ENCODE data around the gene KANSL1.
"Not testable (repeated sequence)": the region's sequence is repeated elsewhere in the genome, so short reads cannot be mapped to it uniquely, and the experiment has no call there.

The KANSL1 gene

DNA sequence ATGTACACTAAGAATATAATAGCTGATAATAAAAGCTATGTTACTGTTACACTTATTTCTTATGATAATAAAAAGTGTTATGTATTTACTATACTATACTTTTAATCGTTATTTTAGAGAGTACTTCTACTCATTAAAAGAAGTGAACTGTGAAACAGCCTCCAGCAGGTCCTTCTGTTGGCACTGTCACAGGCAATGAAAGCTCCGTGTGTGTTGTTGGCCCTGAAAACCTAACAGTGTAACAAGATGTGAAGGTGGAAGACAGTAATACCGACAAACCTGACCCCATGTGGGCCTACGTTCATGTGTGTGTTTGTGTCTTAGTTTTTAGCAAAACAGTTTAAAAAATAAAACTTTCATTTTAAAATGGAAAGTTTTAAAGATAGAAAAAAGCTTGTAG is 102.4 kb downstream of the KANSL1 start:
- no peak overlapping the region for H3K9ac ChIP-seq (ENCODE audit: low read length in 2 of 2)
- H3K4me1 ChIP-seq (ENCODE audit: control insufficient read depth, insufficient read depth, low read length) = no peaks in the 10 kb centered on the region
- H3K36me3 ChIP-seq (ENCODE audit: control insufficient read depth in 2 of 2, insufficient read depth in 2 of 2, low read length in 2 of 2) = no peaks in the 10 kb centered on the region
- no peaks in the 10 kb centered on the region for H3K9me3 ChIP-seq (ENCODE audit: control insufficient read depth in 2 of 2, low read length in 2 of 2)
- H3K4me3 ChIP-seq (ENCODE audit: low read length in 2 of 2) = no peak overlapping the region
- no peak overlapping the region for H3K27ac ChIP-seq (ENCODE audit: low read length)
- no peaks in the 10 kb centered on the region for H3K27me3 ChIP-seq (ENCODE audit: control insufficient read depth in 1 of 2, insufficient read depth in 2 of 2, low read length in 2 of 2)

DNA sequence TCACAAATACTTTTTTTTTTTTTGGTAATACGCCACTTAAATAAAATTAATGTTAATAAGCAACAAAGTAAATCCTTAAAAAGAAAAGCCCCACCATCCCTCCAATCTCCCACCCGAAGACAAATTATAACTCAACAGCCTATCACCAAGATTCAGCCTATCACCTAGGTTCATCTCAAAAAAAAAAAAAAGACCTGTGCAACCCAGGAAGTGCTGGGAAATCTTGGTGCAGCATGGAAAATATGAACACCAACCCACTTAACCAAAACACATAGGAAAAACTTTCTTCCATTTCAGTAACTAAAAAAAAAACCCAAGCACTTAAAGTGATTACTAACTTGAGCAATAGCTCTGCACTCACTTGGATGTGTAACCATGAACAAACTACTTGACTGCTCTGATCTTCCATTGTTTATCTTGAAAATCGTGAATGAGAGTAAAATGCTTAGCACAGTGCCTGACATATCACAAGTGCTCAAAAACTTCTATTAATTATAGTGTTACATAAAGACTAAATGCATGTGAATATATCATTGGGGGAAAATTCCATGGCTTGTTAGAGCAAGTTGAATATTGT is 103.8 kb downstream of the KANSL1 start:
- Histone ChIP-seq H3K9me3 (ENCODE audit: control insufficient read depth in 2 of 2, low read length in 2 of 2) (no peaks in the 10 kb centered on the region), H3K27ac (ENCODE audit: low read length) (no peak overlapping the region), H3K4me1 (ENCODE audit: control insufficient read depth, insufficient read depth, low read length) (no peaks in the 10 kb centered on the region), H3K27me3 (ENCODE audit: control insufficient read depth in 1 of 2, insufficient read depth in 2 of 2, low read length in 2 of 2) (no peaks in the 10 kb centered on the region), H3K4me3 (ENCODE audit: low read length in 2 of 2) (no peak overlapping the region), H3K36me3 (ENCODE audit: control insufficient read depth in 2 of 2, insufficient read depth in 2 of 2, low read length in 2 of 2) (no peaks in the 10 kb centered on the region), H3K9ac (ENCODE audit: low read length in 2 of 2) (no peak overlapping the region)

DNA sequence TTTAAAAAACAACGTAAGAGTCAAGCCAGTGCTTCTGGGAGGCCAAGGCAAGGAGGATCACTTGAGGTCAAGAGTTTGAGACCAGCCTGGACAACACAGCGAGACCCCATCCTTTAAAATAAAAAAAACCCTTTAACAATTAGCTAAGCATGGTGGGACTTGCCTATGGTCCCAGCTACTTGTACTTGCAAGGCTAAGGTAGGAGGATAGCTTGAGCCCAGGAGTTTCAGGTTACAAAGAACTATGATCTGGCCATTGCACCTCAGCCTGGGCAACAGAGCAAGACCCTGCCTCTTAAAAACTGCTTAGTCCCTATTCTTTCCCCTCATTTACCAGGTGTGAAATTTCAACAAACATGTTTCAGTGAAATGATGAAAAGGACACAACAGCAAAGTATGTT is 104.6 kb downstream of the KANSL1 start:
- Histone ChIP-seq H3K9ac (ENCODE audit: low read length in 2 of 2) (no peak overlapping the region), H3K4me1 (ENCODE audit: control insufficient read depth, insufficient read depth, low read length) (no peaks in the 10 kb centered on the region), H3K27me3 (ENCODE audit: control insufficient read depth in 1 of 2, insufficient read depth in 2 of 2, low read length in 2 of 2) (no peaks in the 10 kb centered on the region), H3K27ac (ENCODE audit: low read length) (no peak overlapping the region), H3K36me3 (ENCODE audit: control insufficient read depth in 2 of 2, insufficient read depth in 2 of 2, low read length in 2 of 2) (no peaks in the 10 kb centered on the region), H3K9me3 (ENCODE audit: control insufficient read depth in 2 of 2, low read length in 2 of 2) (no peaks in the 10 kb centered on the region), H3K4me3 (ENCODE audit: low read length in 2 of 2) (no peak overlapping the region)

- H3K4me1 ChIP-seq (ENCODE audit: control insufficient read depth, insufficient read depth, low read length); H3K27me3 ChIP-seq (ENCODE audit: control insufficient read depth in 1 of 2, insufficient read depth in 2 of 2, low read length in 2 of 2); H3K4me3 ChIP-seq (ENCODE audit: low read length in 2 of 2); H3K27ac ChIP-seq (ENCODE audit: low read length); H3K9ac ChIP-seq (ENCODE audit: low read length in 2 of 2); H3K9me3 ChIP-seq (ENCODE audit: control insufficient read depth in 2 of 2, low read length in 2 of 2); H3K36me3 ChIP-seq (ENCODE audit: control insufficient read depth in 2 of 2, insufficient read depth in 2 of 2, low read length in 2 of 2): not testable (repeated sequence)
These were observed 105.4 kb downstream of the KANSL1 start for GRCh38 chr17:46087871-46088270.

- Histone ChIP-seq H3K27ac (ENCODE audit: low read length) (no peak overlapping the region), H3K9me3 (ENCODE audit: control insufficient read depth in 2 of 2, low read length in 2 of 2) (no peaks in the 10 kb centered on the region), H3K27me3 (ENCODE audit: control insufficient read depth in 1 of 2, insufficient read depth in 2 of 2, low read length in 2 of 2) (no peaks in the 10 kb centered on the region), H3K4me1 (ENCODE audit: control insufficient read depth, insufficient read depth, low read length) (peaks cover 3% of the 10 kb centered on the region), H3K4me3 (ENCODE audit: low read length in 2 of 2) (no peak overlapping the region), H3K36me3 (ENCODE audit: control insufficient read depth in 2 of 2, insufficient read depth in 2 of 2, low read length in 2 of 2) (no peaks in the 10 kb centered on the region), H3K9ac (ENCODE audit: low read length in 2 of 2) (no peak overlapping the region)
These were observed 106.4 kb downstream of the KANSL1 start for GRCh38 chr17:46086821-46087220.

GRCh38 chr17:46085522-46085921 is 107.7 kb downstream of the KANSL1 start:
- H3K27ac ChIP-seq (ENCODE audit: low read length) = no peak overlapping the region
- peaks cover 3% of the 10 kb centered on the region for H3K4me1 ChIP-seq (ENCODE audit: control insufficient read depth, insufficient read depth, low read length)
- H3K9me3 ChIP-seq (ENCODE audit: control insufficient read depth in 2 of 2, low read length in 2 of 2) = no peaks in the 10 kb centered on the region
- no peaks in the 10 kb centered on the region for H3K27me3 ChIP-seq (ENCODE audit: control insufficient read depth in 1 of 2, insufficient read depth in 2 of 2, low read length in 2 of 2)
- no peak overlapping the region for H3K4me3 ChIP-seq (ENCODE audit: low read length in 2 of 2)
- no peak overlapping the region for H3K9ac ChIP-seq (ENCODE audit: low read length in 2 of 2)
- no peaks in the 10 kb centered on the region for H3K36me3 ChIP-seq (ENCODE audit: control insufficient read depth in 2 of 2, insufficient read depth in 2 of 2, low read length in 2 of 2)

- no peak overlapping the region for H3K9ac ChIP-seq (ENCODE audit: low read length in 2 of 2)
- H3K27ac ChIP-seq (ENCODE audit: low read length) = no peak overlapping the region
- no peaks in the 10 kb centered on the region for H3K36me3 ChIP-seq (ENCODE audit: control insufficient read depth in 2 of 2, insufficient read depth in 2 of 2, low read length in 2 of 2)
- H3K4me3 ChIP-seq (ENCODE audit: low read length in 2 of 2) = no peak overlapping the region
- H3K4me1 ChIP-seq (ENCODE audit: control insufficient read depth, insufficient read depth, low read length) = peaks cover 3% of the 10 kb centered on the region
- no peaks in the 10 kb centered on the region for H3K9me3 ChIP-seq (ENCODE audit: control insufficient read depth in 2 of 2, low read length in 2 of 2)
- H3K27me3 ChIP-seq (ENCODE audit: control insufficient read depth in 1 of 2, insufficient read depth in 2 of 2, low read length in 2 of 2) = no peaks in the 10 kb centered on the region
These were observed 111.0 kb downstream of the KANSL1 start for GRCh38 chr17:46082257-46082656.

DNA sequence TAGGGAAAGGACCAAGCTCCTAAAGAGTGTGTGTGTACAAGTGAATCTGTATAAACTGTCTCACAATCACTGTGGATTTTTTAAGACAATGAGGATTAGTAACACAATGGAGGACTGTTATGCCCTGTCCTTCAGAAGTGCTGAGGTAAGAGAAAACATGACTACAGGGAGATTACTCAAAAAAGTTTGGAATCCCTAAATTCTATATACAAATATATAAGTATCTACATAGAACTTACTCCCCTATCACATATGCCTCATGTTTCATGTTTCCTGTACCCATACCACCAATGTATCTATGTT is 112.3 kb downstream of the KANSL1 start:
- H3K4me3 ChIP-seq (ENCODE audit: low read length in 2 of 2) = no peak overlapping the region
- H3K4me1 ChIP-seq (ENCODE audit: control insufficient read depth, insufficient read depth, low read length) = peaks cover 3% of the 10 kb centered on the region
- H3K9ac ChIP-seq (ENCODE audit: low read length in 2 of 2) = no peak overlapping the region
- H3K36me3 ChIP-seq (ENCODE audit: control insufficient read depth in 2 of 2, insufficient read depth in 2 of 2, low read length in 2 of 2) = no peaks in the 10 kb centered on the region
- no peaks in the 10 kb centered on the region for H3K9me3 ChIP-seq (ENCODE audit: control insufficient read depth in 2 of 2, low read length in 2 of 2)
- no peak overlapping the region for H3K27ac ChIP-seq (ENCODE audit: low read length)
- H3K27me3 ChIP-seq (ENCODE audit: control insufficient read depth in 1 of 2, insufficient read depth in 2 of 2, low read length in 2 of 2) = no peaks in the 10 kb centered on the region

DNA sequence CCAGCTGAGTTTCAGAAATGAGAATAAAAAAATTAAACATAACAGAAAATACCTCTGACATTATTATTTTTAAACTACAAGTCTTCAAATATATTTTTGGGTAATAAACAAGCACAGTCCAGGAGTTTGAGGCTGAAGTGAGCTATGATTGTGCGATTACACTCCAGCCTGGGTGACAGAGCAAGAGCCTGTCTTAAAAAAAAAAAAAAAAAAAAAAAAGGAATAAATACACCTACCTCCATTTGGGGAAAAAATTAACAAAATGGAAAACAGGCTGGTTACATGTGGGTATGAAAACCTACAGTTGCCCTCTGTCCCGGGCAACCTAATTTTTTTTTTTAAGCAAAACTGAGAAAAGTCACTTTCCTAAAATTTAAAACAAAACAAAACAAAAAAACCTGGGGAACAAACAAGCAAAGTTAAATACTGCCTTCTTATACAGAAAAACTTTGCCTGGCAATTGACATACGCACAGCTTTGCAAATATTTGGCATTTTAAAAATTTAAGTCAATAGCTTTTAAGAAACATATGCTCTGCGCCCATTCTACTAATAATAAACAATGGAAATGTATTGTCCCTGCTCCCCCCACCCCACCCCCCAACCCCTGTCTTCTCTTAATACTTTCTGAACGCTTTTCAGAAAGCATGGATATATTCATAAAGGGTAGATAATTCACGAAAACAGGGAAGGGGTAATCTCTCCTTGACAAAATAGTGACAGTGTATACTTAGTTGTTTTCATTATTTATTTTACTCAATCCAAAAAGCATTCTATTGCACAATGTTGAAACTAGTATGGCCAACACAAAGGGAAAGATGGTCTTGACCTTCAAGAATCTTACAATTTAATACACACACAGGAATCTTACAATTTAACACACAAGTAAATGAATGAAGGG is 112.9 kb downstream of the KANSL1 start:
- H3K9ac ChIP-seq (ENCODE audit: low read length in 2 of 2) = no peak overlapping the region
- H3K36me3 ChIP-seq (ENCODE audit: control insufficient read depth in 2 of 2, insufficient read depth in 2 of 2, low read length in 2 of 2) = no peaks in the 10 kb centered on the region
- H3K9me3 ChIP-seq (ENCODE audit: control insufficient read depth in 2 of 2, low read length in 2 of 2) = no peaks in the 10 kb centered on the region
- H3K27me3 ChIP-seq (ENCODE audit: control insufficient read depth in 1 of 2, insufficient read depth in 2 of 2, low read length in 2 of 2) = no peaks in the 10 kb centered on the region
- no peak overlapping the region for H3K4me3 ChIP-seq (ENCODE audit: low read length in 2 of 2)
- no peak overlapping the region for H3K27ac ChIP-seq (ENCODE audit: low read length)
- H3K4me1 ChIP-seq (ENCODE audit: control insufficient read depth, insufficient read depth, low read length) = peaks cover 3% of the 10 kb centered on the region

DNA sequence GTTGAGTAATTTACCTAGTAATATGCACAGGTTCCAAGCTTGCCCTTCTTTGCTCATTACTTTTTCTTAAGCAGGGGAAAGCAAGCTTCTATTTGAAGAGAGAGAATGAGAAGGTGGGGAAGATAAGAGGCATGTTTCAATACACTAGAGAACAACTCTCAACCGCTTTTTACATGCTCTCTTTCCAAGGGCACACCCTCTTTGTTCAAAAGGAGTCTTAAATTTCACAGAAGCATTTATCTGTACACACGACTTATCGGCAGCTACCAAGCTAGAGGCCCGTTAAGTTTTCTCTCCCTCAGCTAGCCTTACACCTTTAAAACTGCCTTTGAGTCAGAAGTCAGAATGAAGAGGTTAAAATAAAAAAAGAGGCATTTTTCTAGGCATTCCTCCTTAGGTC is 114.6 kb downstream of the KANSL1 start:
- H3K4me1 ChIP-seq (ENCODE audit: control insufficient read depth, insufficient read depth, low read length) = peaks cover 3% of the 10 kb centered on the region
- H3K9me3 ChIP-seq (ENCODE audit: control insufficient read depth in 2 of 2, low read length in 2 of 2) = no peaks in the 10 kb centered on the region
- H3K36me3 ChIP-seq (ENCODE audit: control insufficient read depth in 2 of 2, insufficient read depth in 2 of 2, low read length in 2 of 2) = no peaks in the 10 kb centered on the region
- no peak overlapping the region for H3K27ac ChIP-seq (ENCODE audit: low read length)
- no peak overlapping the region for H3K9ac ChIP-seq (ENCODE audit: low read length in 2 of 2)
- H3K27me3 ChIP-seq (ENCODE audit: control insufficient read depth in 1 of 2, insufficient read depth in 2 of 2, low read length in 2 of 2) = no peaks in the 10 kb centered on the region
- no peak overlapping the region for H3K4me3 ChIP-seq (ENCODE audit: low read length in 2 of 2)

DNA sequence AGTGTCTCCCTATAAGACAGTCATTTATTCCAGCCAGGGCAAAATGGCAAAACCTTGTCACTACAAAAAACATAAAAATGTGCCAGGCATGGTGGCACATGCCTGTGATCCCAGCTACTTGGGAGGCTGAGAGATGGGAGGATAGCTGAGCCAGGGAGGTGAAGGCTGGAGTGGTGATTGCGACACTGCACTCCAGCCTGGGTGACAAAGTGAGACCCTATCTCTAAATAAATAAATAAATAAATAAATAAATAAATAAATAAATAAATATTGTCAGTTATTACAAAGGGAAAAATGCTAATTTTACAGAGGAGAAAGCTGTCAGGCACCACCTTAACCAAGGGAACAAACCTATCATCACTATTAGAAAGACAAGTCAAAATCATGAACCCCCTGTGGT is 118.7 kb downstream of the KANSL1 start:
- Histone ChIP-seq H3K4me1 (ENCODE audit: control insufficient read depth, insufficient read depth, low read length) (peaks cover 6% of the 10 kb centered on the region), H3K27ac (ENCODE audit: low read length) (no peak overlapping the region), H3K36me3 (ENCODE audit: control insufficient read depth in 2 of 2, insufficient read depth in 2 of 2, low read length in 2 of 2) (no peaks in the 10 kb centered on the region), H3K27me3 (ENCODE audit: control insufficient read depth in 1 of 2, insufficient read depth in 2 of 2, low read length in 2 of 2) (no peaks in the 10 kb centered on the region), H3K9ac (ENCODE audit: low read length in 2 of 2) (no peak overlapping the region), H3K9me3 (ENCODE audit: control insufficient read depth in 2 of 2, low read length in 2 of 2) (no peaks in the 10 kb centered on the region), H3K4me3 (ENCODE audit: low read length in 2 of 2) (no peak overlapping the region)

Data from stomach smooth muscle (tissue), 2 donors.